Type B pancreatic cell (in vitro differentiated cells): ENCODE results near the gene RALGPS1. TPM values are rescaled to one million over a fixed set of nuclear protein-coding genes. Genes with fewer than 3 reads are reported as not detected.

Experiments used
- DNase-seq: peaks from one replicate; pipeline ENCODE4 v3.0.0; 2021; ENCODE audit warnings: mixed read lengths; ENCODE audit not compliant: unreplicated experiment; ENCODE audit errors: extremely low spot score
- H3K27ac Mint-ChIP-seq: 2 replicates; pipeline ENCODE4 v1.8.0; 2021; ENCODE audit warnings: mild to moderate bottlenecking, mixed read lengths
- H3K27me3 Mint-ChIP-seq: 2 replicates; pipeline ENCODE4 v1.8.0; 2021; ENCODE audit warnings: mixed read lengths
- H3K36me3 Mint-ChIP-seq: 2 replicates; pipeline ENCODE4 v1.8.0; 2021; ENCODE audit warnings: mixed read lengths
- H3K4me1 Mint-ChIP-seq: one replicate; pipeline ENCODE4 v1.8.0; 2021; ENCODE audit warnings: mixed read lengths; ENCODE audit not compliant: unreplicated experiment
- H3K4me3 Mint-ChIP-seq: 2 replicates; pipeline ENCODE4 v1.8.0; 2021; ENCODE audit warnings: mild to moderate bottlenecking, mixed read lengths
- H3K9me3 Mint-ChIP-seq: 2 replicates; pipeline ENCODE4 v1.8.0; 2021; ENCODE audit warnings: mixed read lengths
- CTCF ChIP-seq: fragments of 200-600 bp; sonication (generic); conservative IDR thresholded peaks from 2 replicates; pipeline ENCODE4 v1.5.0; 2021; ENCODE audit warnings: antibody characterized with exemption, mild to moderate bottlenecking
- total RNA-seq: library from RNA; stranded (reverse); gene quantifications from 2 replicates; pipeline ENCODE4 v1.2.1, GENCODE V29; 2021; ENCODE audit warnings: low replicate concordance

RALGPS1 gene
- total RNA-seq, 1 donor from 2014 or later = 16.7 TPM

- no peaks in the 10 kb centered on the region for H3K27me3 Mint-ChIP-seq
- no peaks in the 10 kb centered on the region for H3K9me3 Mint-ChIP-seq
- H3K4me1 Mint-ChIP-seq = peaks cover 22% of the 10 kb centered on the region
- DNase-seq = no peak
- H3K27ac Mint-ChIP-seq = no peak overlapping the region
- no peak overlapping the region for H3K4me3 Mint-ChIP-seq
- H3K36me3 Mint-ChIP-seq = peaks cover 15% of the 10 kb centered on the region
- no peak for TF ChIP-seq CTCF
Measured at GRCh38 chr9:127106466-127106855, 191.9 kb downstream of the RALGPS1 start.

GRCh38 chr9:127107171-127107928 lies 192.8 kb downstream of the RALGPS1 start:
- DNase-seq = no peak
- H3K36me3 Mint-ChIP-seq = peaks cover 14% of the 10 kb centered on the region
- H3K27ac Mint-ChIP-seq = no peak overlapping the region
- no peaks in the 10 kb centered on the region for H3K27me3 Mint-ChIP-seq
- H3K9me3 Mint-ChIP-seq = no peaks in the 10 kb centered on the region
- peaks cover 22% of the 10 kb centered on the region for H3K4me1 Mint-ChIP-seq
- H3K4me3 Mint-ChIP-seq = no peak overlapping the region
- TF ChIP-seq CTCF = no peak

- no peaks in the 10 kb centered on the region for H3K9me3 Mint-ChIP-seq
- H3K27ac Mint-ChIP-seq = no peak overlapping the region
- TF ChIP-seq CTCF = no peak
- no peaks in the 10 kb centered on the region for H3K27me3 Mint-ChIP-seq
- H3K4me1 Mint-ChIP-seq = peaks cover 22% of the 10 kb centered on the region
- peaks cover 11% of the 10 kb centered on the region for H3K36me3 Mint-ChIP-seq
- no peak for DNase-seq
- H3K4me3 Mint-ChIP-seq = no peak overlapping the region
Measured at GRCh38 chr9:127107929-127108876, 193.6 kb downstream of the RALGPS1 start.

GRCh38 chr9:127109212-127109711 lies 194.7 kb downstream of the RALGPS1 start:
- peaks cover 22% of the 10 kb centered on the region for H3K4me1 Mint-ChIP-seq
- no peaks in the 10 kb centered on the region for H3K9me3 Mint-ChIP-seq
- H3K27ac Mint-ChIP-seq = no peak overlapping the region
- no peak for TF ChIP-seq CTCF
- no peaks in the 10 kb centered on the region for H3K27me3 Mint-ChIP-seq
- peaks cover 7% of the 10 kb centered on the region for H3K36me3 Mint-ChIP-seq
- no peak for DNase-seq
- no peak overlapping the region for H3K4me3 Mint-ChIP-seq

GRCh38 chr9:127112056-127112455 lies 197.5 kb downstream of the RALGPS1 start:
- Mint-ChIP-seq H3K27ac (no peak overlapping the region), H3K36me3 (peaks cover 9% of the 10 kb centered on the region), H3K4me1 (peaks cover 4% of the 10 kb centered on the region), H3K4me3 (no peak overlapping the region), H3K27me3 (no peaks in the 10 kb centered on the region), H3K9me3 (no peaks in the 10 kb centered on the region)
- TF ChIP-seq CTCF = no peak
- DNase-seq = no peak
